Lower leg skin (tissue), 4 donors: ENCODE data around the gene ANKRD45. TPM values are rescaled to one million over a fixed set of nuclear protein-coding genes. Genes with fewer than 3 reads are reported as not detected.
"Not testable (repeated sequence)": the region's sequence is repeated elsewhere in the genome, so short reads cannot be mapped to it uniquely, and the experiment has no call there.

Source experiments
- DNase-seq, 2 donors: peaks; one replicate each; pipeline ENCODE4 v3.0.0-alpha.2; 2019; ENCODE audit warnings: low spot score in 2 of 2
- H3K4me3 ChIP-seq: fragments of 200-600 bp; sonication (generic); 2 replicates; pipeline ENCODE4 v1.5.1; 2017; ENCODE audit warnings: mild to moderate bottlenecking, low read depth; ENCODE audit not compliant: poor library complexity, severe bottlenecking
- CTCF ChIP-seq, 3 donors: fragments of 450-650 bp; IDR thresholded peaks; one replicate each; pipeline ENCODE4 v1.5.1; 2016; ENCODE audit warnings: antibody characterized with exemption in 3 of 3, mild to moderate bottlenecking in 3 of 3, moderate library complexity in 2 of 3
- POLR2A ChIP-seq, 2 donors: fragments of 450-650 bp; IDR thresholded peaks; one replicate each; pipeline ENCODE4 v1.6.1; 2016 to 2017; ENCODE audit warnings: antibody characterized with exemption in 2 of 2, mild to moderate bottlenecking in 1 of 2, moderate library complexity in 1 of 2
- WGBS, 2 donors: methylation state at CpG; one replicate each; pipeline ENCODE4 v1.1.5; 2018; 5-methylcytosine and 5-hydroxymethylcytosine counted together
- intact Hi-C: fragments of 100-400 bp; cut with DNase I; formaldehyde crosslinking; loops from one replicate; pipeline ENCODE4 v1.15.0; 2023; ENCODE audit warnings: low total_unique reads
- total RNA-seq, 4 donors: library from RNA; depleted of rRNA; stranded (reverse); fragments of >200 nt; gene quantifications; one replicate each; pipeline ENCODE4 v1.1.0, GENCODE V29; 2016

ANKRD45 gene
- total RNA-seq, 4 donors from 2014 or later = 1.1 TPM; not detected in 3

DNA sequence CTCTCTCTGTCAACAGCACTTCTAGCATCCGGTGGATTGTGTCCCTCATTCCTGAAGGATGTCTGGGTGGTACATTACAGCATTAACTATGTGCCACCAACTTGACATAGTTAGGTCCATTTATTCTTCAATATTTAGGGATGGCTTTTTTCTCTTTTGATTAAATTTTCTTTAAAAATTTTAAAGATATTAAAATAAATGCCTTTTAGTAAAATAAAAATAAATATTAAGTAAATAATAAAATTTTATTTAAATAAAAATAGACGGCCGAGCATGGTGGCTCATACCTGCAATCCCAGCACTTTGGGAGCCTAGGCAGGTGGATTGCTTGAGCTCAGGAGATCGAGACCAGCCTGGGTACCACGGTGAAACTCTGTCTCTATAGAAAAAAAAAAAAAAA is 35.5 kb upstream of the ANKRD45 start:
- TF ChIP-seq CTCF (IDR thresholded peaks at IDR 0.05) = no peak
- no peak for TF ChIP-seq POLR2A (IDR thresholded peaks at IDR 0.05)
- 74 to 86% methylated on average over 5 of the region's 5 CpGs for WGBS, 2 donors
- no peak overlapping the region for H3K4me3 ChIP-seq
- no peak for DNase-seq
- intact Hi-C loops = no loop called here

DNA sequence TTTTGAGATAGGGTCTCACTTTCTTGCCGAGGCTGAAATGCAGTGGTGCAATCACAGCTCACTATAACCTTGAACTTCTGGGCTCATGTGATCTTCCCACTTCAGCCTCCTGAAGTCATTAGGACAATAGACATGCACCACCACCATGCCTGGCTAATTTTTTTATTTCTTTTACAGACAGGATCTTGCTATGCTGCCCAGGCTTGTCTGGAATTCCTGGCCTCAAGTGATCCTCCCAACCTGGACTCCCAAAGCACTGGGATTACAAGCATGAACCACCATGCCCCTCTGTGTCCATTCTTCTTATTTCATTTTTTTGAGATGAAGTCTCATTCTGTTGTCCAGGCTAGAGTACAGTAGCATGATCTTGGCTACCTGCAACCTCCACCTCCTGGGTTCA is 33.1 kb upstream of the ANKRD45 start:
- WGBS, 2 donors = 82 to 96% methylated on average over 1 of the region's 1 CpG
- intact Hi-C loops = no loop called here
- no peak overlapping the region for H3K4me3 ChIP-seq
- TF ChIP-seq POLR2A (IDR thresholded peaks at IDR 0.05) (no peak), CTCF (IDR thresholded peaks at IDR 0.05) (no peak)
- DNase-seq = no peak

- DNase-seq, intact Hi-C loops, H3K4me3 ChIP-seq: not testable (repeated sequence)
- WGBS, 2 donors = 95 to 96% methylated on average over 6 of the region's 6 CpGs
Measured at GRCh38 chr1:173701299-173701698, 31.6 kb upstream of the ANKRD45 start.

DNA sequence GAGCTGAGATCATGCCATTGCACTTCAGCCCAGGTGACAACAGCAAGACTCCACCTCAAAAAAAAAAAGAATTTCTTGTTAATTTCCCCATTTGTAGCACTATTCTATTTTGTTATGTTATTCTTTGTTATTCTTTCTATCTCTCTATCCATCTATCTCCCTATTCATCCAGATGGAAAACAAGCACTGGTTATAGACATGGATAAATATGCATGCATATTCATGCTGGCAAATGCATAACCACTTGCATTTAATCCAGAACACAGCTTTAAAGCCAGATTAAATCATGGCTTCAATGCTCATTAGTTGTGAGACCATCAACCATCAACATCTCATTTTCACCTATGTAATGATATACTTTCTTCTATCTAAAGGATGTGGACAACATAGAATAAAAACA is 23.6 kb upstream of the ANKRD45 start:
- intact Hi-C loops = no loop called here
- no peak overlapping the region for H3K4me3 ChIP-seq
- TF ChIP-seq POLR2A (IDR thresholded peaks at IDR 0.05) (no peak), CTCF (IDR thresholded peaks at IDR 0.05) (no peak)
- no peak for DNase-seq

DNA sequence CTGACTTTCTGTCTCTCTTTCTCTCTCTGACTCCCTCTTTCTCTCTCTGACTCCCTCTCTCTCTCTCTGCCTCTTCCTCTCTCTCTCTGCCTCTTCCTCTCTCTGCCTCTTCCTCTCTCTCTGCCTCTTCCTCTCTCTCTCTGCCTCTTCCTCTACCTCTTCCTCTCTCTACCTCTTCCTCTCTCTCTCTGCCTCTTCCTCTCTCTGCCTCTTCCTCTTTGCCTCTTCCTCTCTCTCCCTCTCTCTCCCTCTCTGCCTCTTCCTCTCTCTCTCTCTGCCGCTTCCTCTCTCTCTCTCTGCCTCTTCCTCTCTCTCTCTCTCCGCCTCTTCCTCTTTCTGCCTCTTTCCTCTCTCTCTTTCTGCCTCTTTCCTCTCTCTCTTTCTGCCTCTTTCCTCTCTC is 18.6 kb upstream of the ANKRD45 start:
- 82 to 83% methylated on average over 2 of the region's 2 CpGs for WGBS, 2 donors
- no peak overlapping the region for H3K4me3 ChIP-seq
- intact Hi-C loops = no loop called here
- no peak for TF ChIP-seq POLR2A (IDR thresholded peaks at IDR 0.05)
- TF ChIP-seq CTCF (IDR thresholded peaks at IDR 0.05) = no peak
- DNase-seq = no peak

- intact Hi-C loops, H3K4me3 ChIP-seq, DNase-seq: not testable (repeated sequence)
- WGBS, 2 donors = 74 to 81% methylated on average over 3 of the region's 3 CpGs
Measured at GRCh38 chr1:173685121-173685520, 15.5 kb upstream of the ANKRD45 start.

DNA sequence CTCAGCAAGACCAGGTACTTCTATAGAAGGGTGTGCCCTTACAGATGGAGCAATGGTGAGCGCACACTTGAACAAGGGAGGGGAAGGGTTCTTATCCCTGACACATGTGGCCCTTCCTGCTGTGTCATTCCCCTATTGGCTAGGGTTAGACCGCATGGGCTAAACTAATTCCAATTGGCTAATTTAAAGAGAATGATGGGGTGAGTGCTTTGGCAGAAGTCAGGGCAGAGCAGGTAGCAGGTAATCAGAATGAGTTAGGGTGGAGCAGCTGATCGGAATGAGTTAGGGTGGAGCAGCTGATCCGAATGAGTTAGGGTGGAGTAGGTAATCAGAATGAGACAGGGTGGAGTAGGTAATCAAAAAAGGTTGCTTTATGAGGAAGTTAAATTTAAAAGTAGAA is 14.2 kb upstream of the ANKRD45 start:
- DNase-seq, intact Hi-C loops, H3K4me3 ChIP-seq: not testable (repeated sequence)
- WGBS, 2 donors = 65 to 73% methylated on average over 4 of the region's 4 CpGs

DNA sequence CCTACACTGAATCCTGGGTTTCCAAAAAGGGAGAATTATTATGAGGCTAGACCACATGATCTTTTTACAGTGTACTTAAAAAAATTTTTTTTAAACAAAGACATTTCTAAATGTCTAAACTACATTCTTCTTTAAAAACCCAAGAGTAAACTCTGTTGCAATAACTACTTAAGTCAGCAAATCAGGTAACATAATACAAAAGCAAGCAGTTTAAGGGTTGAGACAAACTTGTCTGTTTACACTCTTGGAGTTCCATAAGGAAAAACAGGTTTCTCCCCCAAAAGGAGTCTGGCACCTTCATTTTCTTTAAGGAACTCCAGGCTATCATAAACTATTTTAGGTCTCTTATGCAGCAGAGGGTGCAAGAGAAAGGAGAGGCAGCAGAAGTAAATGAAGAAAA is 12.5 kb upstream of the ANKRD45 start:
- no peak overlapping the region for H3K4me3 ChIP-seq
- DNase-seq = no peak
- TF ChIP-seq POLR2A (IDR thresholded peaks at IDR 0.05) = no peak
- TF ChIP-seq CTCF (IDR thresholded peaks at IDR 0.05) = no peak
- intact Hi-C loops = no loop called here

DNA sequence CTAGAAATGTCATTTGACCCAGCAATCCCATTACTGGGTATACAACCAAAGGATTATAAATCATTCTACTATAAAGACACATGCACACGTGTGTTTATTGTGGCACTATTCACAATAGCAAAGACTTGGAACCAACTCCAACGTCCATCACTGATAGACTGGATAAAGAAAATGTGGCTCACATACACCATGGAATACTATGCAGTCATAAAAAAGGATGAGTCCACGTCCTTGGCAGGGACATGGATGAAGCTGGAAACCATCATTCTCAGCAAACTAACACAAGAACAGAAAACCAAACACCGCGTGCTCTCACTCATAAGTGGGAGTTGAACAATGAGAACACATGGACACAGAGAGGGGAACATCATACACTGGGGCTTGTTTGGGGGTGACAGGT is 10.5 kb upstream of the ANKRD45 start:
- H3K4me3 ChIP-seq, DNase-seq, intact Hi-C loops: not testable (repeated sequence)
- 82 to 85% methylated on average over 5 of the region's 5 CpGs for WGBS, 2 donors

GRCh38 chr1:173674496-173674895 is 4.8 kb upstream of the ANKRD45 start:
- WGBS, 2 donors = 74 to 85% methylated on average over 2 of the region's 2 CpGs
- intact Hi-C loops, DNase-seq, H3K4me3 ChIP-seq: not testable (repeated sequence)
